ENCODE data around the gene MUC20.
"Not testable (repeated sequence)": the region's sequence is repeated elsewhere in the genome, so short reads cannot be mapped to it uniquely, and the experiment has no call there.

DNA sequence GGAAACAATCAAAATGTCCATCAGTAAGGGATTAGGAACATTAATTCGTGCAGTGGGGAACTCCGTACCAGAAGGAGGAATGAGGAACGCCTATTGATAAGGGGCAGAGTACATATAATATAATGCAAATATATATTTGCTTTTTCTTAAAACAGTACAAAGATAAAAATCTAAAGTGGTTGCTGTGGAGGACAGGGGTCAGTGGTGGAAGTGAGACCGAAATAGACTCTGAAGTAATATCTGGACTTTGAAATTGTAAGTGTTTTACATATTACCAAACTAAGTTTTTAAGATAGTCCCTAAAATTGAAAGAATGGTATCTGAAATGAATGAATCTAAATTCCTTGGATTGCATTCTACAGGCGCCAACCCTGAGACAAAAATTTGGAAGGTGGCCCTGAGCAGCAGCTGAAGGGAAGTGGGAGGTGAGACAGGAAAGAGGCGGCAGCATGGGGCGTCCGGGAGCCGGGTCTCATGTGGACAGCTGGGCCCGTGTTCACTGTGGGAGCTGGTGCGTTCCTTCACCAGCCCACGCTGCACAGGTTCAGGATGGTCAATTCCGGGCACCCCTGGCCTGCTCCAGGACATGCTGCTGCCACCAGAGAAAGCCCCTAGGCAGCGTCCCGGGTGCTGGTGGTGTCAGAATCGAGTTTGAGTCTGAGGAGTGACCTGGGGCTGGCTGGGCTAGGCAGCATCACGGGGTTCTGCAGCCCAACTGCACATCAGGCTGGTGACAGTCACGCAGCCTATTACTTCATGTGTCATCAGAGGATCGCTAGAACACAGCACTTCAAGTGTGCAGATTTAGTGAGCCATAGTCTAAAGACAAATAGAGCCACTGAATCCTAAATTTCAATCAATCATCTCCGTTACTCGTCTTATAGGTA, 31.4 kb upstream of the MUC20 start:
- TF ChIP-seq, protein P1, sequence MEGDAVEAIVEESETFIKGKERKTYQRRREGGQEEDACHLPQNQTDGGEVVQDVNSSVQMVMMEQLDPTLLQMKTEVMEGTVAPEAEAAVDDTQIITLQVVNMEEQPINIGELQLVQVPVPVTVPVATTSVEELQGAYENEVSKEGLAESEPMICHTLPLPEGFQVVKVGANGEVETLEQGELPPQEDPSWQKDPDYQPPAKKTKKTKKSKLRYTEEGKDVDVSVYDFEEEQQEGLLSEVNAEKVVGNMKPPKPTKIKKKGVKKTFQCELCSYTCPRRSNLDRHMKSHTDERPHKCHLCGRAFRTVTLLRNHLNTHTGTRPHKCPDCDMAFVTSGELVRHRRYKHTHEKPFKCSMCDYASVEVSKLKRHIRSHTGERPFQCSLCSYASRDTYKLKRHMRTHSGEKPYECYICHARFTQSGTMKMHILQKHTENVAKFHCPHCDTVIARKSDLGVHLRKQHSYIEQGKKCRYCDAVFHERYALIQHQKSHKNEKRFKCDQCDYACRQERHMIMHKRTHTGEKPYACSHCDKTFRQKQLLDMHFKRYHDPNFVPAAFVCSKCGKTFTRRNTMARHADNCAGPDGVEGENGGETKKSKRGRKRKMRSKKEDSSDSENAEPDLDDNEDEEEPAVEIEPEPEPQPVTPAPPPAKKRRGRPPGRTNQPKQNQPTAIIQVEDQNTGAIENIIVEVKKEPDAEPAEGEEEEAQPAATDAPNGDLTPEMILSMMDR (conservative IDR thresholded peaks at IDR 0.05 in 1 of 2, IDR thresholded peaks at IDR 0.05 in 1 of 2; ENCODE audit: low read depth in 1 of 2, low read length in 2 of 2), result not testable (repeated sequence)
- not testable (repeated sequence) for TF ChIP-seq EZH2 (IDR thresholded peaks at IDR 0.05; ENCODE audit: low read length, missing control alignments)
